AG04450 (cell line): Measurements from ENCODE around the gene LZIC. TPM values are rescaled to one million over a fixed set of nuclear protein-coding genes. Genes with fewer than 3 reads are reported as not detected.
A peak's percentile ranks its signal among the peaks of the same experiment; 100 is the strongest.

Source experiments
- CTCF ChIA-PET: fragments of 300-600, 350-600 bp; formaldehyde crosslinking; extraction: SDS; loops from one replicate; lab custom pipeline; 2022; ENCODE audit warnings: antibody characterized with exemption, inconsistent platforms; lab: Charles Lee
- POLR2A ChIA-PET: fragments of 350-600 bp; formaldehyde crosslinking; extraction: SDS; loops from one replicate; lab custom pipeline; 2021; ENCODE audit warnings: antibody characterized with exemption, inconsistent platforms; lab: Yijun Ruan, JAX
- DNase-seq: peaks from one replicate; pipeline ENCODE4 v3.0.0-alpha.2; 2011; ENCODE audit warnings: low read depth, low spot score
- H3K27ac ChIP-seq: one replicate; pipeline ENCODE4 v1.5.1; 2012; ENCODE audit warnings: low read depth, low read length, control low read depth
- H3K27me3 ChIP-seq: one replicate; pipeline ENCODE4 v1.6.0; 2012; ENCODE audit warnings: low read length; ENCODE audit not compliant: control insufficient read depth, insufficient read depth
- H3K4me3 ChIP-seq: 2 replicates; pipeline ENCODE4 v1.5.1; 2011; ENCODE audit warnings: mild to moderate bottlenecking, low read depth, low read length, control low read depth
- H3K9me3 ChIP-seq: 2 replicates; pipeline ENCODE4 v1.5.1; 2012; ENCODE audit warnings: low read length; ENCODE audit not compliant: control insufficient read depth, insufficient read depth
- CTCF ChIP-seq: IDR thresholded peaks from 2 replicates; pipeline ENCODE4 v1.5.1; 2011; ENCODE audit warnings: low read depth, low read length, control low read depth, inconsistent platforms
- polyA plus RNA-seq: library from polyadenylated mRNA; depleted of rRNA; stranded (reverse); fragments of >200 nt; gene quantifications from 2 replicates; pipeline ENCODE4 v1.2.3, GENCODE V29; 2011

LZIC gene
- polyA plus RNA-seq, 1 experiment, result 29.7 TPM

- no peaks in the 10 kb centered on the region for H3K27me3 ChIP-seq
- ChIA-PET CTCF (interaction anchor here (0.9 to 3.3 kb wide), 3 partner anchors 15 to 319 kb away, joined by 4 to 21 read pairs (median 4); no protein-coding TSS in a partner anchor), POLR2A (interaction anchor here (0.6 to 1.8 kb wide), 6 partner anchors 15 to 1047 kb away, joined by 3 to 7 read pairs (median 4); no protein-coding TSS in a partner anchor)
- H3K9me3 ChIP-seq, result no peaks in the 10 kb centered on the region
- no peak for TF ChIP-seq CTCF
- H3K27ac ChIP-seq, result peak overlapping the region; percentile 97
- peak; percentile 90 for DNase-seq
- no peak overlapping the region for H3K4me3 ChIP-seq
Measured at GRCh38 chr1:9890224-9890731, 52.9 kb downstream of the LZIC start.

GRCh38 chr1:9889411-9889810 lies 53.8 kb downstream of the LZIC start:
- Histone ChIP-seq H3K27ac (peak overlapping the region; percentile 97), H3K4me3 (no peak overlapping the region), H3K9me3 (no peaks in the 10 kb centered on the region), H3K27me3 (no peaks in the 10 kb centered on the region)
- POLR2A ChIA-PET, result interaction anchor here (1.8 kb wide), 1 partner anchor 21 kb away, joined by 7 read pairs; no protein-coding TSS in a partner anchor
- TF ChIP-seq CTCF, result no peak
- DNase-seq, result no peak
- CTCF ChIA-PET, result interaction anchor here (0.6 to 3.3 kb wide), 3 partner anchors 14 to 199 kb away, joined by 3 to 21 read pairs (median 5); no protein-coding TSS in a partner anchor

- POLR2A ChIA-PET, result no interaction called here
- CTCF ChIA-PET, result interaction anchor here (0.6 to 1.5 kb wide), 2 partner anchors 14 to 198 kb away, joined by 3 to 5 read pairs; no protein-coding TSS in a partner anchor
- no peak overlapping the region for H3K27ac ChIP-seq
- H3K27me3 ChIP-seq, result no peaks in the 10 kb centered on the region
- DNase-seq, result no peak
- no peak for TF ChIP-seq CTCF
- H3K4me3 ChIP-seq, result no peak overlapping the region
- no peaks in the 10 kb centered on the region for H3K9me3 ChIP-seq
Measured at GRCh38 chr1:9888886-9889285, 54.3 kb downstream of the LZIC start.

- no peak for DNase-seq
- ChIA-PET CTCF (interaction anchor here (1.0 kb wide), 1 partner anchor 13 kb away, joined by 5 read pairs; no protein-coding TSS in a partner anchor), POLR2A (no interaction called here)
- no peaks in the 10 kb centered on the region for H3K27me3 ChIP-seq
- H3K27ac ChIP-seq, result no peak overlapping the region
- no peak overlapping the region for H3K4me3 ChIP-seq
- no peak for TF ChIP-seq CTCF
- no peaks in the 10 kb centered on the region for H3K9me3 ChIP-seq
Measured at GRCh38 chr1:9887070-9887469, 56.1 kb downstream of the LZIC start.

- no peak for DNase-seq
- Histone ChIP-seq H3K27ac (no peak overlapping the region), H3K4me3 (no peak overlapping the region), H3K27me3 (no peaks in the 10 kb centered on the region), H3K9me3 (no peaks in the 10 kb centered on the region)
- CTCF ChIA-PET, result no interaction called here
- TF ChIP-seq CTCF, result no peak
- POLR2A ChIA-PET, result no interaction called here
Measured at GRCh38 chr1:9886092-9886742, 57.0 kb downstream of the LZIC start.
